H1 (cell line): Measurements from ENCODE around the gene FBH1. TPM values are rescaled to one million over a fixed set of nuclear protein-coding genes. Genes with fewer than 3 reads are reported as not detected.

Experiments
- CTCF ChIA-PET: fragments of 300-600 bp; sonication (Branson Sonifier 250); formaldehyde crosslinking; loops from one replicate; lab custom pipeline; 2021; ENCODE audit not compliant: partially characterized antibody; lab: Charles Lee
- POLR2A ChIA-PET: fragments of 300-600 bp; sonication (Branson Sonifier 250); formaldehyde crosslinking; loops from one replicate; lab custom pipeline; 2021; ENCODE audit warnings: inconsistent platforms; ENCODE audit not compliant: partially characterized antibody; lab: Charles Lee
- DNase-seq, 2 experiments: peaks; one replicate each; pipeline versions ENCODE4 v3.0.0 to v3.0.0-alpha.2; 2010 to 2022; ENCODE audit warnings: low spot score in 2 of 2, low read depth in 1 of 2, mixed read lengths in 1 of 2
- FAIRE-seq: peaks from 2 replicates; lab custom pipeline; 2011; peaks lifted over from hg19 to GRCh38; lab: Jason Lieb, UNC
- H2AFZ ChIP-seq: 2 replicates; pipeline ENCODE4 v1.8.1; 2012; ENCODE audit warnings: low read length, inconsistent platforms
- H2AK5ac ChIP-seq: 2 replicates; pipeline ENCODE4 v1.6.1; 2013; ENCODE audit warnings: low read depth, low read length
- H2BK120ac ChIP-seq: replicated peaks from 2 replicates; pipeline ENCODE3; 2013; ENCODE audit warnings: low read depth, low read length, inconsistent platforms
- H2BK12ac ChIP-seq: 2 replicates; pipeline ENCODE4 v1.6.1; 2013; ENCODE audit warnings: low read depth, low read length
- H2BK15ac ChIP-seq: 2 replicates; pipeline ENCODE4 v1.6.1; 2013; ENCODE audit warnings: low read length
- H2BK20ac ChIP-seq: 2 replicates; pipeline ENCODE4 v1.6.1; 2013; ENCODE audit warnings: low read length
- H2BK5ac ChIP-seq: 2 replicates; pipeline ENCODE4 v1.6.1; 2013; ENCODE audit warnings: low read depth, low read length
- H3K14ac ChIP-seq: 2 replicates; pipeline ENCODE4 v1.6.1; 2013; ENCODE audit warnings: inconsistent platforms; ENCODE audit not compliant: insufficient read length
- H3K18ac ChIP-seq: 2 replicates; pipeline ENCODE4 v1.6.1; 2013; ENCODE audit warnings: low read length; ENCODE audit errors: extremely low read depth
- H3K23ac ChIP-seq: 2 replicates; pipeline ENCODE4 v1.6.1; 2013; ENCODE audit warnings: inconsistent platforms; ENCODE audit not compliant: insufficient read length
- H3K23me2 ChIP-seq: 2 replicates; pipeline ENCODE4 v1.6.1; 2013; ENCODE audit warnings: low read depth, low read length
- H3K27ac ChIP-seq: 2 replicates; pipeline ENCODE4 v1.6.1; 2011; ENCODE audit warnings: low read depth, low read length, inconsistent platforms
- H3K27me3 ChIP-seq, 4 experiments: replicated peaks in 1 of 4; 1 replicate in 1 of 4; 2 replicates in 3 of 4; pipeline versions ENCODE4 v1.6.1 to v1.8.1; 2011 to 2013; ENCODE audit warnings: low read length in 3 of 4, mild to moderate bottlenecking in 3 of 4, inconsistent platforms in 2 of 4, mixed read lengths in 2 of 4, moderate library complexity in 1 of 4; ENCODE audit not compliant: control insufficient read depth in 3 of 4, insufficient read depth in 3 of 4; ENCODE audit errors: extremely low read depth in 1 of 4
- H3K36me3 ChIP-seq, 4 experiments: 2 replicates each; pipeline versions ENCODE4 v1.6.1 to v1.8.1; 2011 to 2013; ENCODE audit warnings: mild to moderate bottlenecking in 4 of 4, low read length in 3 of 4, moderate library complexity in 2 of 4, control low read depth in 1 of 4, inconsistent platforms in 1 of 4; ENCODE audit not compliant: insufficient read depth in 4 of 4, control insufficient read depth in 2 of 4
- H3K4ac ChIP-seq: replicated peaks from 2 replicates; pipeline ENCODE3; 2013; ENCODE audit warnings: low read length, low read depth, mixed read lengths, inconsistent platforms; ENCODE audit not compliant: insufficient read length
- H3K4me1 ChIP-seq, 4 experiments: replicated peaks in 1 of 4; 1 replicate in 1 of 4; 2 replicates in 3 of 4; pipeline versions ENCODE4 v1.6.1 to v1.8.1; 2011 to 2013; ENCODE audit warnings: low read length in 3 of 4, inconsistent platforms in 2 of 4, mixed read lengths in 1 of 4; ENCODE audit not compliant: insufficient read depth in 4 of 4, control insufficient read depth in 3 of 4
- H3K4me2 ChIP-seq, 2 experiments: 2 replicates each; pipeline versions ENCODE4 v1.6.1 to v1.8.1; 2011 to 2013; ENCODE audit warnings: low read depth in 2 of 2, low read length in 2 of 2, control low read depth in 1 of 2, inconsistent platforms in 1 of 2, mild to moderate bottlenecking in 1 of 2; ENCODE audit not compliant: insufficient read depth in 1 of 2
- H3K4me3 ChIP-seq, 4 experiments: fragments of 200-600, 300-600 bp in 1 of 4; sonication (generic), shearing (Covaris generic), sonication (Bioruptor Twin) in 1 of 4; 2 replicates each; pipeline versions ENCODE4 v1.5.1 to v1.8.1; 2011 to 2016; ENCODE audit warnings: low read length in 4 of 4, low read depth in 3 of 4, control low read depth in 2 of 4, inconsistent platforms in 2 of 4, mild to moderate bottlenecking in 2 of 4, mixed read lengths in 1 of 4, moderate library complexity in 1 of 4; ENCODE audit not compliant: insufficient read depth in 2 of 4; ENCODE audit errors: extremely low read depth in 1 of 4
- H3K56ac ChIP-seq: replicated peaks from 2 replicates; pipeline ENCODE3; 2013; ENCODE audit warnings: low read depth, mild to moderate bottlenecking, mixed read lengths, low read length, inconsistent platforms; ENCODE audit not compliant: insufficient read length
- H3K79me1 ChIP-seq: 2 replicates; pipeline ENCODE4 v1.6.1; 2013; ENCODE audit warnings: low read depth, low read length, control low read depth
- H3K79me2 ChIP-seq, 2 experiments: 2 replicates each; pipeline versions ENCODE4 v1.6.1 to v1.8.1; 2012 to 2013; ENCODE audit warnings: low read length in 2 of 2, mild to moderate bottlenecking in 2 of 2, inconsistent platforms in 1 of 2; ENCODE audit not compliant: insufficient read depth in 2 of 2, control insufficient read depth in 1 of 2
- H3K9ac ChIP-seq, 4 experiments: replicated peaks in 1 of 4; 1 replicate in 1 of 4; 2 replicates in 3 of 4; pipeline versions ENCODE4 v1.6.1 to v1.8.1; 2011 to 2013; ENCODE audit warnings: low read depth in 3 of 4, low read length in 3 of 4, control low read depth in 2 of 4, mild to moderate bottlenecking in 2 of 4, moderate library complexity in 2 of 4, inconsistent platforms in 1 of 4; ENCODE audit errors: extremely low read depth in 1 of 4
- H3K9me3 ChIP-seq, 2 experiments: 2 replicates each; pipeline versions ENCODE4 v1.6.1 to v1.8.1; 2012 to 2013; ENCODE audit warnings: mild to moderate bottlenecking in 2 of 2, moderate library complexity in 2 of 2, control low read depth in 1 of 2, inconsistent platforms in 1 of 2, low read depth in 1 of 2, low read length in 1 of 2, mixed read lengths in 1 of 2; ENCODE audit not compliant: insufficient read depth in 2 of 2
- H4K20me1 ChIP-seq, 2 experiments: replicated peaks in 1 of 2; 2 replicates each; pipeline versions ENCODE3 to v1.8.1; 2011 to 2013; ENCODE audit warnings: inconsistent platforms in 2 of 2, low read length in 2 of 2, mild to moderate bottlenecking in 1 of 2; ENCODE audit not compliant: insufficient read depth in 2 of 2, control insufficient read depth in 1 of 2
- H4K5ac ChIP-seq: 2 replicates; pipeline ENCODE4 v1.6.1; 2013; ENCODE audit warnings: low read length, low read depth, mixed read lengths, inconsistent platforms; ENCODE audit not compliant: insufficient read length
- H4K8ac ChIP-seq: 2 replicates; pipeline ENCODE4 v1.8.0; 2013; ENCODE audit warnings: mild to moderate bottlenecking, moderate library complexity, low read length, inconsistent platforms; ENCODE audit not compliant: insufficient read depth; ENCODE audit errors: extremely low read depth
- H4K91ac ChIP-seq: replicated peaks from 2 replicates; pipeline ENCODE3; 2013; ENCODE audit warnings: low read length, mixed read lengths, inconsistent platforms; ENCODE audit not compliant: insufficient read length
- BCL11A ChIP-seq, 2 experiments: IDR thresholded peaks; one replicate each; pipeline ENCODE4 v1.6.1; 2011; ENCODE audit warnings: low read depth in 2 of 2, low read length in 2 of 2, mild to moderate bottlenecking in 2 of 2
- CBX8 ChIP-seq: fragments of 300-800, 300-1000 bp; sonication (generic); IDR thresholded peaks from 2 replicates; pipeline ENCODE4 v1.7.1; 2016; ENCODE audit warnings: low read depth, low read length, borderline replicate concordance
- CHD1 ChIP-seq: IDR thresholded peaks from 2 replicates; pipeline ENCODE4 v1.6.1; 2012; ENCODE audit warnings: low read depth, low read length, improper control_type of control experiment
- CREB1 ChIP-seq: IDR thresholded peaks from 2 replicates; pipeline ENCODE4 v1.6.1; 2012; ENCODE audit warnings: inconsistent platforms
- HDAC2 ChIP-seq, 2 experiments: fragments of 300-600 bp in 1 of 2; sonication (generic) in 1 of 2; IDR thresholded peaks; 2 replicates each; pipeline ENCODE4 v1.6.1; 2011 to 2012; ENCODE audit warnings: low read depth in 2 of 2, low read length in 2 of 2, mild to moderate bottlenecking in 2 of 2, moderate library complexity in 2 of 2, borderline replicate concordance in 1 of 2, inconsistent platforms in 1 of 2
- JUN ChIP-seq: IDR thresholded peaks from 2 replicates; pipeline ENCODE4 v1.6.1; 2011; ENCODE audit warnings: low read depth, mild to moderate bottlenecking, improper control_type of control experiment, low read length
- KDM4A ChIP-seq: IDR thresholded peaks from one replicate; pipeline ENCODE4 v1.7.1; 2012; ENCODE audit warnings: low read depth, mild to moderate bottlenecking, moderate library complexity, low read length, inconsistent platforms; ENCODE audit not compliant: severe bottlenecking
- KDM5A ChIP-seq: fragments of 200-600 bp; IDR thresholded peaks from 2 replicates; pipeline ENCODE4 v1.7.1; 2012; ENCODE audit warnings: mild to moderate bottlenecking, low read length, inconsistent platforms, mixed read lengths
- POLR2A ChIP-seq, 2 experiments: IDR thresholded peaks; 1 replicate in 1 of 2; 2 replicates in 1 of 2; pipeline ENCODE4 v1.6.1; 2011; ENCODE audit warnings: low read depth in 2 of 2, low read length in 2 of 2, mild to moderate bottlenecking in 2 of 2; ENCODE audit errors: control extremely low read depth in 1 of 2
- POU5F1 ChIP-seq: IDR thresholded peaks from 2 replicates; pipeline ENCODE4 v1.6.1; 2011; ENCODE audit warnings: low read depth, mild to moderate bottlenecking, low read length, moderate library complexity
- RFX5 ChIP-seq: IDR thresholded peaks from 2 replicates; pipeline ENCODE4 v1.6.1; 2011; ENCODE audit warnings: low read depth, low read length, improper control_type of control experiment, borderline replicate concordance
- SIN3A ChIP-seq, 2 experiments: IDR thresholded peaks in 1 of 2; conservative IDR thresholded peaks in 1 of 2; 2 replicates each; pipeline ENCODE4 v1.6.1; 2011 to 2012; ENCODE audit warnings: low read length in 2 of 2, improper control_type of control experiment in 1 of 2, low read depth in 1 of 2, mild to moderate bottlenecking in 1 of 2
- SP4 ChIP-seq: IDR thresholded peaks from 2 replicates; pipeline ENCODE4 v1.6.1; 2012; ENCODE audit warnings: low read length, inconsistent platforms
- SUZ12 ChIP-seq: fragments of 200-600 bp; sonication (generic); IDR thresholded peaks from 2 replicates; pipeline ENCODE4 v1.6.1; 2012; ENCODE audit warnings: mild to moderate bottlenecking, inconsistent platforms, low read length, moderate library complexity, mixed read lengths
- WGBS, 2 experiments: shearing (Covaris generic) in 1 of 2; methylation state at CpG; one replicate each; pipeline versions ENCODE4 v1.1.6 to v1.1.7; 2013 to 2015; ENCODE audit warnings: low lambda C conversion rate in 2 of 2, mixed read lengths in 2 of 2, inconsistent platforms in 1 of 2, low coverage in 1 of 2, missing lambda C conversion rate in 1 of 2; ENCODE audit not compliant: insufficient replicate concordance in 2 of 2, insufficient coverage in 1 of 2, insufficient read length in 1 of 2; ENCODE audit errors: extremely low coverage in 1 of 2, missing lambda C conversion rate in 1 of 2; 5-methylcytosine and 5-hydroxymethylcytosine counted together
- polyA plus RNA-seq, 7 experiments: library from polyadenylated mRNA; depleted of rRNA in 3 of 7; stranded (reverse) in 5 of 7; unstranded in 2 of 7; fragments of >200 nt in 5 of 7; fragments of 200-250 nt in 2 of 7; gene quantifications; 1 replicate in 5 of 7; 2 replicates in 1 of 7; 4 replicates in 1 of 7; pipeline versions ENCODE4 v1.2.1 to v1.2.3, GENCODE V29; 2011 to 2013; ENCODE audit warnings: missing spikeins in 2 of 7, mixed read lengths in 2 of 7
- total RNA-seq: library from RNA; stranded (reverse); fragmentation: NEBNext Ultra II Directional; extraction: Animal tissue kit (Norgen Biotek cat#: 25700); gene quantifications from 2 replicates; pipeline ENCODE4 v1.2.1, GENCODE V29; 2021

The FBH1 gene
- total and polyA plus RNA-seq, 2 of the 8 experiments (the other 6 are each of a cell fraction or from before 2014, with no cell fraction given) = 31.1 to 51.8 TPM

- Histone ChIP-seq H2BK12ac (no peak overlapping the region), H4K8ac (no peak overlapping the region), H4K5ac (no peak overlapping the region), H3K56ac (no peak overlapping the region), H2BK20ac (no peak overlapping the region), H3K23ac (no peak overlapping the region), H3K4me2 (no peak overlapping the region), H3K14ac (no peak overlapping the region), H4K91ac (no peak overlapping the region), H3K4me3 (no peak overlapping the region), H3K79me2 (no peaks in the 10 kb centered on the region), H3K36me3 (no peaks in the 10 kb centered on the region), H3K23me2 (no peaks in the 10 kb centered on the region), H3K18ac (no peak overlapping the region), H3K4ac (no peak overlapping the region), H3K27ac (no peak overlapping the region), H2BK120ac (no peak overlapping the region), H3K9me3 (no peaks in the 10 kb centered on the region), H3K79me1 (no peaks in the 10 kb centered on the region), H2BK5ac (no peak overlapping the region), H2AFZ (no peak overlapping the region), H2BK15ac (no peak overlapping the region), H4K20me1 (no peaks in the 10 kb centered on the region), H3K4me1 (peaks cover 0 to 3% (median 0%) of the 10 kb centered on the region in 4 experiments; a peak in 3 of 7 replicates), H3K9ac (no peak overlapping the region), H2AK5ac (no peak overlapping the region), H3K27me3 (no peaks in the 10 kb centered on the region)
- WGBS, 2 experiments = 87% methylated on average over 7 of the region's 7 CpGs; no CpG with 5 or more reads in 1 of the 2 experiments
- DNase-seq = no peak
- no peak for FAIRE-seq
- ChIA-PET CTCF (interaction anchor here (0.7 to 2.8 kb wide), 6 partner anchors 63 to 450 kb away, joined by 3 to 9 read pairs (median 6); no protein-coding TSS in a partner anchor), POLR2A (no interaction called here)
- TF ChIP-seq CREB1 (no peak), JUN (no peak), HDAC2 (IDR thresholded peaks at IDR 0.05; ENCODE audit: borderline replicate concordance in 1 of 2, low read depth in 2 of 2, low read length in 2 of 2) (no peak), RFX5 (no peak), SUZ12 (no peak), CHD1 (no peak), KDM4A (no peak), BCL11A (IDR thresholded peaks at IDR 0.05; ENCODE audit: low read depth in 2 of 2, low read length in 2 of 2) (no peak), SIN3A (conservative IDR thresholded peaks at IDR 0.05 in 1 of 2, IDR thresholded peaks at IDR 0.05 in 1 of 2; ENCODE audit: low read depth in 1 of 2, low read length in 2 of 2) (no peak), KDM5A (no peak), POU5F1 (no peak), CBX8 (no peak), POLR2A (IDR thresholded peaks at IDR 0.05; ENCODE audit: control extremely low read depth in 1 of 2, low read depth in 2 of 2, low read length in 2 of 2) (no peak), SP4 (no peak)
Measured at GRCh38 chr10:5951167-5951711, 61.2 kb downstream of the FBH1 start.
